Ovary (tissue), 3 donors: Measurements from ENCODE around the gene SV2C.

Experiments used
- CTCF ChIP-seq, 3 donors: fragments of 450-650 bp in 2 of 3; fragments of 200-600 bp in 1 of 3; IDR thresholded peaks; one replicate each; pipeline versions ENCODE4 v1.5.1 to v1.8.0; 2016 to 2022; ENCODE audit warnings: antibody characterized with exemption in 3 of 3, mild to moderate bottlenecking in 1 of 3
- POLR2A ChIP-seq: fragments of 450-650 bp; IDR thresholded peaks from one replicate; pipeline ENCODE4 v1.6.1; 2017; ENCODE audit warnings: antibody characterized with exemption, mild to moderate bottlenecking, moderate library complexity
- donor health status: DM: no; HTN: no; CAD: no.

GRCh38 chr5:76342474-76342873 is 259.3 kb downstream of the SV2C start:
- TF ChIP-seq POLR2A: no peak
- no peak for TF ChIP-seq CTCF (IDR thresholded peaks at IDR 0.05)
